T-helper 2 cell treated with Interferon-gamma antibody and Interleukin-4, amounts not matched to agents 5 μg/mL and 100 μg/mL, for 36 hours (primary cell): Measurements from ENCODE around the gene PEX10.

Experiments used
- DNase-seq: peaks from one replicate; pipeline ENCODE4 v3.0.0; 2021; ENCODE audit warnings: low spot score
- H3K27ac Mint-ChIP-seq: one replicate; pipeline ENCODE4 v1.8.0; 2021; ENCODE audit warnings: mild to moderate bottlenecking, mixed read lengths
- H3K27me3 Mint-ChIP-seq: one replicate; pipeline ENCODE4 v1.8.0; 2021; ENCODE audit warnings: low read depth, mixed read lengths
- H3K36me3 Mint-ChIP-seq: one replicate; pipeline ENCODE4 v1.8.0; 2021; ENCODE audit warnings: low read depth, mixed read lengths
- H3K4me1 Mint-ChIP-seq: one replicate; pipeline ENCODE4 v1.8.0; 2021; ENCODE audit warnings: low read depth, mixed read lengths
- H3K4me3 Mint-ChIP-seq: one replicate; pipeline ENCODE4 v1.8.0; 2022; ENCODE audit warnings: mild to moderate bottlenecking, moderate library complexity, mixed read lengths
- H3K9me3 Mint-ChIP-seq: one replicate; pipeline ENCODE4 v1.8.0; 2021; ENCODE audit warnings: mixed read lengths

The PEX10 gene

GRCh38 chr1:2378956-2379732 is 33.2 kb downstream of the PEX10 start:
- H3K36me3 Mint-ChIP-seq = no peaks in the 10 kb centered on the region
- H3K27me3 Mint-ChIP-seq = no peaks in the 10 kb centered on the region
- H3K4me1 Mint-ChIP-seq = no peaks in the 10 kb centered on the region
- H3K9me3 Mint-ChIP-seq = no peaks in the 10 kb centered on the region
- no peak overlapping the region for H3K4me3 Mint-ChIP-seq
- no peak overlapping the region for H3K27ac Mint-ChIP-seq
- no peak for DNase-seq

- H3K4me3 Mint-ChIP-seq = no peak overlapping the region
- no peak overlapping the region for H3K27ac Mint-ChIP-seq
- H3K9me3 Mint-ChIP-seq = no peaks in the 10 kb centered on the region
- H3K27me3 Mint-ChIP-seq = no peaks in the 10 kb centered on the region
- no peaks in the 10 kb centered on the region for H3K4me1 Mint-ChIP-seq
- H3K36me3 Mint-ChIP-seq = no peaks in the 10 kb centered on the region
- DNase-seq = no peak
Observed at GRCh38 chr1:2378441-2378851, 33.9 kb downstream of the PEX10 start.

- Mint-ChIP-seq H3K27ac (no peak overlapping the region), H3K4me1 (no peaks in the 10 kb centered on the region), H3K9me3 (no peaks in the 10 kb centered on the region), H3K27me3 (no peaks in the 10 kb centered on the region), H3K4me3 (no peak overlapping the region), H3K36me3 (no peaks in the 10 kb centered on the region)
- no peak for DNase-seq
Observed at GRCh38 chr1:2377751-2378440, 34.5 kb downstream of the PEX10 start.

- Mint-ChIP-seq H3K27me3 (no peaks in the 10 kb centered on the region), H3K4me3 (no peak overlapping the region), H3K4me1 (no peaks in the 10 kb centered on the region), H3K9me3 (no peaks in the 10 kb centered on the region), H3K36me3 (no peaks in the 10 kb centered on the region), H3K27ac (no peak overlapping the region)
- DNase-seq = no peak
Observed at GRCh38 chr1:2376931-2377672, 35.3 kb downstream of the PEX10 start.

- Mint-ChIP-seq H3K4me1 (no peaks in the 10 kb centered on the region), H3K27ac (no peak overlapping the region), H3K4me3 (no peak overlapping the region), H3K27me3 (no peaks in the 10 kb centered on the region), H3K36me3 (no peaks in the 10 kb centered on the region), H3K9me3 (no peaks in the 10 kb centered on the region)
- no peak for DNase-seq
Observed at GRCh38 chr1:2376261-2376741, 36.1 kb downstream of the PEX10 start.

- DNase-seq = no peak
- H3K4me1 Mint-ChIP-seq = no peaks in the 10 kb centered on the region
Observed at GRCh38 chr1:2375923-2376260, 36.5 kb downstream of the PEX10 start.

GRCh38 chr1:2375246-2375922 is 37.0 kb downstream of the PEX10 start:
- Mint-ChIP-seq H3K27ac (no peak overlapping the region), H3K4me3 (no peak overlapping the region), H3K27me3 (no peaks in the 10 kb centered on the region), H3K4me1 (no peaks in the 10 kb centered on the region), H3K36me3 (no peaks in the 10 kb centered on the region), H3K9me3 (no peaks in the 10 kb centered on the region)
- no peak for DNase-seq

More at GRCh38 chr1:2375923-2376260, 36.5 kb downstream of the PEX10 start:
- no peaks in the 10 kb centered on the region for H3K9me3 Mint-ChIP-seq
- H3K4me3 Mint-ChIP-seq = no peak overlapping the region
- no peaks in the 10 kb centered on the region for H3K27me3 Mint-ChIP-seq
- H3K36me3 Mint-ChIP-seq = no peaks in the 10 kb centered on the region
- no peak overlapping the region for H3K27ac Mint-ChIP-seq

GRCh38 chr1:2374252-2375155 is 37.9 kb downstream of the PEX10 start:
- H3K27me3 Mint-ChIP-seq = no peaks in the 10 kb centered on the region
- no peak for DNase-seq
- no peak overlapping the region for H3K27ac Mint-ChIP-seq

GRCh38 chr1:2373551-2374251 is 38.7 kb downstream of the PEX10 start:
- Mint-ChIP-seq H3K4me3 (no peak overlapping the region), H3K4me1 (no peaks in the 10 kb centered on the region), H3K36me3 (no peaks in the 10 kb centered on the region), H3K9me3 (no peaks in the 10 kb centered on the region), H3K27me3 (no peaks in the 10 kb centered on the region), H3K27ac (no peak overlapping the region)
- DNase-seq = no peak

More at GRCh38 chr1:2374252-2375155, 37.9 kb downstream of the PEX10 start:
- Mint-ChIP-seq H3K9me3 (no peaks in the 10 kb centered on the region), H3K4me1 (no peaks in the 10 kb centered on the region), H3K4me3 (no peak overlapping the region), H3K36me3 (no peaks in the 10 kb centered on the region)

GRCh38 chr1:2372551-2373490 is 39.5 kb downstream of the PEX10 start:
- Mint-ChIP-seq H3K4me3 (no peak overlapping the region), H3K36me3 (no peaks in the 10 kb centered on the region), H3K27ac (no peak overlapping the region), H3K9me3 (no peaks in the 10 kb centered on the region), H3K27me3 (no peaks in the 10 kb centered on the region), H3K4me1 (no peaks in the 10 kb centered on the region)
- DNase-seq = no peak

GRCh38 chr1:2368053-2368744 is 44.2 kb downstream of the PEX10 start:
- Mint-ChIP-seq H3K4me1 (no peaks in the 10 kb centered on the region), H3K4me3 (no peak overlapping the region), H3K36me3 (no peaks in the 10 kb centered on the region), H3K9me3 (peaks cover 5% of the 10 kb centered on the region), H3K27me3 (no peaks in the 10 kb centered on the region), H3K27ac (no peak overlapping the region)
- DNase-seq = no peak
